ENCODE data around the gene CACNA2D4. TPM values are rescaled to one million over a fixed set of nuclear protein-coding genes. Genes with fewer than 3 reads are reported as not detected.

Gene CACNA2D4
- total and polyA plus RNA-seq, 2 donors from 2014 or later = 2.5 to 7.3 TPM

- intact Hi-C loops (cut with DNase I) = no loop called here
- no peak for TF ChIP-seq CTCF (IDR thresholded peaks at IDR 0.05; ENCODE audit: borderline replicate concordance, extremely low read depth, insufficient read depth)
- Histone ChIP-seq H3K4me3 (ENCODE audit: low read length in 3 of 3) (no peak overlapping the region), H3K9ac (ENCODE audit: low read length in 3 of 3) (no peak overlapping the region), H3K9me3 (ENCODE audit: control insufficient read depth in 2 of 3, insufficient read depth in 1 of 3, low read length in 3 of 3) (no peaks in the 10 kb centered on the region), H3K27ac (ENCODE audit: low read depth in 2 of 2, low read length in 2 of 2) (no peak overlapping the region), H3K36me3 (ENCODE audit: control insufficient read depth in 2 of 3, insufficient read depth in 3 of 3, low read length in 3 of 3) (no peaks in the 10 kb centered on the region), H3K27me3 (ENCODE audit: control insufficient read depth, insufficient read depth, low read length) (no peaks in the 10 kb centered on the region), H3K4me1 (ENCODE audit: control insufficient read depth in 2 of 3, insufficient read depth in 2 of 3, low read depth in 1 of 3, low read length in 3 of 3) (no peaks in the 10 kb centered on the region)
- FAIRE-seq (no peak), DNase-seq (peak in 2 of 5 donors; percentile 32 to 66)
Measured at GRCh38 chr12:1842183-1842904, 76.1 kb downstream of the CACNA2D4 start.

- no peaks in the 10 kb centered on the region for H3K36me3 ChIP-seq (ENCODE audit: control insufficient read depth in 2 of 3, insufficient read depth in 3 of 3, low read length in 3 of 3)
- no peak for FAIRE-seq
Measured at GRCh38 chr12:1841586-1842182, 76.8 kb downstream of the CACNA2D4 start.

GRCh38 chr12:1840981-1841425 is 77.4 kb downstream of the CACNA2D4 start:
- DNase-seq = peak in 2 of 5 donors; percentile 38 to 40
- no peaks in the 10 kb centered on the region for H3K27me3 ChIP-seq (ENCODE audit: control insufficient read depth, insufficient read depth, low read length)
- H3K4me3 ChIP-seq (ENCODE audit: low read length in 3 of 3) = no peak overlapping the region
- no peak overlapping the region for H3K9ac ChIP-seq (ENCODE audit: low read length in 3 of 3)
- H3K27ac ChIP-seq (ENCODE audit: low read depth in 2 of 2, low read length in 2 of 2) = no peak overlapping the region
- no peaks in the 10 kb centered on the region for H3K9me3 ChIP-seq (ENCODE audit: control insufficient read depth in 2 of 3, insufficient read depth in 1 of 3, low read length in 3 of 3)
- no peak for TF ChIP-seq CTCF (IDR thresholded peaks at IDR 0.05; ENCODE audit: borderline replicate concordance, extremely low read depth, insufficient read depth)
- H3K36me3 ChIP-seq (ENCODE audit: control insufficient read depth in 2 of 3, insufficient read depth in 3 of 3, low read length in 3 of 3) = no peaks in the 10 kb centered on the region
- no peak for FAIRE-seq
- no peaks in the 10 kb centered on the region for H3K4me1 ChIP-seq (ENCODE audit: control insufficient read depth in 2 of 3, insufficient read depth in 2 of 3, low read depth in 1 of 3, low read length in 3 of 3)
- intact Hi-C loops (cut with DNase I) = no loop called here

More at GRCh38 chr12:1841586-1842182, 76.8 kb downstream of the CACNA2D4 start:
- no peaks in the 10 kb centered on the region for H3K27me3 ChIP-seq (ENCODE audit: control insufficient read depth, insufficient read depth, low read length)
- no peak overlapping the region for H3K9ac ChIP-seq (ENCODE audit: low read length in 3 of 3)
- intact Hi-C loops (cut with DNase I) = no loop called here
- H3K27ac ChIP-seq (ENCODE audit: low read depth in 2 of 2, low read length in 2 of 2) = no peak overlapping the region
- H3K9me3 ChIP-seq (ENCODE audit: control insufficient read depth in 2 of 3, insufficient read depth in 1 of 3, low read length in 3 of 3) = no peaks in the 10 kb centered on the region
- no peak for TF ChIP-seq CTCF (IDR thresholded peaks at IDR 0.05; ENCODE audit: borderline replicate concordance, extremely low read depth, insufficient read depth)
- H3K4me1 ChIP-seq (ENCODE audit: control insufficient read depth in 2 of 3, insufficient read depth in 2 of 3, low read depth in 1 of 3, low read length in 3 of 3) = no peaks in the 10 kb centered on the region
- DNase-seq = peak in 1 of 5 donors; percentile 40
- no peak overlapping the region for H3K4me3 ChIP-seq (ENCODE audit: low read length in 3 of 3)
